Nephron progenitor cell (in vitro differentiated cells): ENCODE data around the gene SERGEF.

ENCODE experiments used
- DNase-seq: peaks from one replicate; pipeline ENCODE4 v3.0.0; 2021
- H3K27ac Mint-ChIP-seq: 2 replicates; pipeline ENCODE4 v1.8.0; 2021; ENCODE audit warnings: mild to moderate bottlenecking, moderate library complexity, mixed read lengths
- H3K27me3 Mint-ChIP-seq: 2 replicates; pipeline ENCODE4 v1.8.0; 2021; ENCODE audit warnings: mild to moderate bottlenecking, low read depth, mixed read lengths; ENCODE audit not compliant: poor library complexity
- H3K36me3 Mint-ChIP-seq: 2 replicates; pipeline ENCODE4 v1.8.0; 2021; ENCODE audit warnings: low read depth, mixed read lengths
- H3K4me1 Mint-ChIP-seq: 2 replicates; pipeline ENCODE4 v1.8.0; 2021; ENCODE audit warnings: mixed read lengths
- H3K4me3 Mint-ChIP-seq: 2 replicates; pipeline ENCODE4 v1.8.0; 2021; ENCODE audit warnings: mild to moderate bottlenecking, moderate library complexity, mixed read lengths
- H3K9me3 Mint-ChIP-seq: 2 replicates; pipeline ENCODE4 v1.8.0; 2021; ENCODE audit warnings: mild to moderate bottlenecking, moderate library complexity, mixed read lengths
- CTCF ChIP-seq: fragments of 200-600 bp; sonication (generic); IDR thresholded peaks from 2 replicates; pipeline ENCODE4 v1.5.0; 2021; ENCODE audit warnings: antibody characterized with exemption

The SERGEF gene

GRCh38 chr11:17752144-17752543 lies 260.7 kb downstream of the SERGEF start:
- Mint-ChIP-seq H3K4me1 (peaks cover 17% of the 10 kb centered on the region), H3K27ac (no peak overlapping the region), H3K27me3 (peaks cover 47% of the 10 kb centered on the region), H3K36me3 (no peaks in the 10 kb centered on the region), H3K4me3 (no peak overlapping the region), H3K9me3 (no peaks in the 10 kb centered on the region)
- no peak for TF ChIP-seq CTCF
- DNase-seq = no peak

- H3K4me1 Mint-ChIP-seq = peaks cover 17% of the 10 kb centered on the region
- no peak overlapping the region for H3K27ac Mint-ChIP-seq
- TF ChIP-seq CTCF = no peak
- H3K4me3 Mint-ChIP-seq = no peak overlapping the region
- no peaks in the 10 kb centered on the region for H3K36me3 Mint-ChIP-seq
- peaks cover 44% of the 10 kb centered on the region for H3K27me3 Mint-ChIP-seq
- no peaks in the 10 kb centered on the region for H3K9me3 Mint-ChIP-seq
- DNase-seq = no peak
These were observed 261.3 kb downstream of the SERGEF start for GRCh38 chr11:17751558-17751957.

- no peaks in the 10 kb centered on the region for H3K36me3 Mint-ChIP-seq
- no peak for TF ChIP-seq CTCF
- H3K4me1 Mint-ChIP-seq = peaks cover 17% of the 10 kb centered on the region
- no peak overlapping the region for H3K4me3 Mint-ChIP-seq
- DNase-seq = no peak
- H3K27me3 Mint-ChIP-seq = peaks cover 38% of the 10 kb centered on the region
- H3K27ac Mint-ChIP-seq = no peak overlapping the region
- no peaks in the 10 kb centered on the region for H3K9me3 Mint-ChIP-seq
These were observed 262.1 kb downstream of the SERGEF start for GRCh38 chr11:17750801-17751165.

- no peak for TF ChIP-seq CTCF
- H3K36me3 Mint-ChIP-seq = no peaks in the 10 kb centered on the region
- H3K9me3 Mint-ChIP-seq = no peaks in the 10 kb centered on the region
- no peak overlapping the region for H3K27ac Mint-ChIP-seq
- DNase-seq = no peak
- peaks cover 17% of the 10 kb centered on the region for H3K4me1 Mint-ChIP-seq
- H3K27me3 Mint-ChIP-seq = peaks cover 36% of the 10 kb centered on the region
- H3K4me3 Mint-ChIP-seq = no peak overlapping the region
These were observed 262.6 kb downstream of the SERGEF start for GRCh38 chr11:17750013-17750800.

GRCh38 chr11:17748761-17749721 lies 263.8 kb downstream of the SERGEF start:
- TF ChIP-seq CTCF = no peak
- Mint-ChIP-seq H3K9me3 (no peaks in the 10 kb centered on the region), H3K4me1 (peaks cover 17% of the 10 kb centered on the region), H3K27me3 (peaks cover 33% of the 10 kb centered on the region), H3K36me3 (no peaks in the 10 kb centered on the region), H3K4me3 (no peak overlapping the region), H3K27ac (no peak overlapping the region)
- DNase-seq = no peak
